Measurements from ENCODE around the gene MYEOV.

GRCh38 chr11:69250186-69251056, 43.5 kb upstream of the MYEOV start:
- no peak for TF ChIP-seq CTCF (IDR thresholded peaks at IDR 0.05)
- TF ChIP-seq POLR2A (IDR thresholded peaks at IDR 0.05): no peak

Data from uterus (tissue), 2 donors.